ENCODE data around the gene MYO16. TPM values are rescaled to one million over a fixed set of nuclear protein-coding genes. Genes with fewer than 3 reads are reported as not detected.

The MYO16 gene
- polyA plus RNA-seq, 1 donor from 2014 or later, result 2.5 TPM

DNA sequence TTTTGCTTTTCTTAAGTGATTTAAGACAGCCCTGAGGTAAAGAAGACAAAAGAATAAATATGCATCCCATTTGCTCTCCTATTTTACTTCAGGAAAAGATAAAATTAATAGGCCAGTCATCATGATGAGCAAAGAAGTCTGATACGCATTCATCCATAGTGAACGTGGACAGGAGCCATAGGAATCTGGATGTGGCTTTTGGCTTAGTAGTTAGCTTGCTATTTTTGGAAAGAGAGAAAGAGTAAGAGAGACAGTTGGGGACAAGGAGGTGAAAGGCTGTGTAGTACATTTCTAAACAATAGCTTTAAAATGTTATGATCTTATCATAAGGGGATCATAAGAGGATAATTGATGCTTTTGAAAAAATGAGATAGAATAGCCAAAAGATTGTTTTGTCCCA is 611.7 kb downstream of the MYO16 start:
- no peak overlapping the region for H3K27ac ChIP-seq (ENCODE audit: low read length)
- H3F3A ChIP-seq (ENCODE audit: insufficient read depth, low read length, poor library complexity, severe bottlenecking), result no peaks in the 10 kb centered on the region
- no peaks in the 10 kb centered on the region for H3K9me3 ChIP-seq (ENCODE audit: low read length)
- no peaks in the 10 kb centered on the region for H3K9me2 ChIP-seq (ENCODE audit: insufficient read depth, low read length)
- H4K20me1 ChIP-seq (ENCODE audit: insufficient read depth), result no peaks in the 10 kb centered on the region
- TF ChIP-seq POLR2AphosphoS5 (IDR thresholded peaks at IDR 0.05) (no peak), SMC3 (conservative IDR thresholded peaks at IDR 0.05; ENCODE audit: poor library complexity) (no peak), TAF1 (IDR thresholded peaks at IDR 0.05; ENCODE audit: low read depth) (no peak), EZH2 (IDR thresholded peaks at IDR 0.05; ENCODE audit: borderline replicate concordance, insufficient read depth, low read length, poor library complexity, severe bottlenecking) (no peak), EP300 (conservative IDR thresholded peaks at IDR 0.05; ENCODE audit: poor library complexity, severe bottlenecking) (no peak), MXI1 (conservative IDR thresholded peaks at IDR 0.05; ENCODE audit: poor library complexity, severe bottlenecking) (no peak), CTCF (IDR thresholded peaks at IDR 0.05; ENCODE audit: poor library complexity, severe bottlenecking) (no peak), RAD21 (conservative IDR thresholded peaks at IDR 0.05) (no peak)
- TF ChIP-seq, protein P1, sequence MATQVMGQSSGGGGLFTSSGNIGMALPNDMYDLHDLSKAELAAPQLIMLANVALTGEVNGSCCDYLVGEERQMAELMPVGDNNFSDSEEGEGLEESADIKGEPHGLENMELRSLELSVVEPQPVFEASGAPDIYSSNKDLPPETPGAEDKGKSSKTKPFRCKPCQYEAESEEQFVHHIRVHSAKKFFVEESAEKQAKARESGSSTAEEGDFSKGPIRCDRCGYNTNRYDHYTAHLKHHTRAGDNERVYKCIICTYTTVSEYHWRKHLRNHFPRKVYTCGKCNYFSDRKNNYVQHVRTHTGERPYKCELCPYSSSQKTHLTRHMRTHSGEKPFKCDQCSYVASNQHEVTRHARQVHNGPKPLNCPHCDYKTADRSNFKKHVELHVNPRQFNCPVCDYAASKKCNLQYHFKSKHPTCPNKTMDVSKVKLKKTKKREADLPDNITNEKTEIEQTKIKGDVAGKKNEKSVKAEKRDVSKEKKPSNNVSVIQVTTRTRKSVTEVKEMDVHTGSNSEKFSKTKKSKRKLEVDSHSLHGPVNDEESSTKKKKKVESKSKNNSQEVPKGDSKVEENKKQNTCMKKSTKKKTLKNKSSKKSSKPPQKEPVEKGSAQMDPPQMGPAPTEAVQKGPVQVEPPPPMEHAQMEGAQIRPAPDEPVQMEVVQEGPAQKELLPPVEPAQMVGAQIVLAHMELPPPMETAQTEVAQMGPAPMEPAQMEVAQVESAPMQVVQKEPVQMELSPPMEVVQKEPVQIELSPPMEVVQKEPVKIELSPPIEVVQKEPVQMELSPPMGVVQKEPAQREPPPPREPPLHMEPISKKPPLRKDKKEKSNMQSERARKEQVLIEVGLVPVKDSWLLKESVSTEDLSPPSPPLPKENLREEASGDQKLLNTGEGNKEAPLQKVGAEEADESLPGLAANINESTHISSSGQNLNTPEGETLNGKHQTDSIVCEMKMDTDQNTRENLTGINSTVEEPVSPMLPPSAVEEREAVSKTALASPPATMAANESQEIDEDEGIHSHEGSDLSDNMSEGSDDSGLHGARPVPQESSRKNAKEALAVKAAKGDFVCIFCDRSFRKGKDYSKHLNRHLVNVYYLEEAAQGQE (IDR thresholded peaks at IDR 0.05; ENCODE audit: borderline replicate concordance), result no peak
- H3K4me3 ChIP-seq (ENCODE audit: low read length), result no peak overlapping the region
- H3K9ac ChIP-seq (ENCODE audit: low read length), result no peak overlapping the region
- H3K27me3 ChIP-seq (ENCODE audit: insufficient read depth, low read depth, low read length), result no peaks in the 10 kb centered on the region
- no peaks in the 10 kb centered on the region for H3K36me3 ChIP-seq (ENCODE audit: insufficient read depth, low read length)
- H3K79me2 ChIP-seq (replicated peaks; ENCODE audit: insufficient read depth, low read length), result no peaks in the 10 kb centered on the region
- H3K4me2 ChIP-seq (ENCODE audit: low read length), result no peak overlapping the region
- H2AFZ ChIP-seq (ENCODE audit: low read depth, low read length), result no peak overlapping the region

GRCh38 chr13:109243311-109243951 is 614.0 kb downstream of the MYO16 start:
- no peak overlapping the region for H3K9ac ChIP-seq (ENCODE audit: low read length)

More at GRCh38 chr13:109243311-109243951, 614.0 kb downstream of the MYO16 start:
- H3K9me2 ChIP-seq (ENCODE audit: insufficient read depth, low read length), result no peaks in the 10 kb centered on the region
- TF ChIP-seq EP300 (conservative IDR thresholded peaks at IDR 0.05; ENCODE audit: poor library complexity, severe bottlenecking) (no peak), POLR2AphosphoS5 (IDR thresholded peaks at IDR 0.05) (no peak), MXI1 (conservative IDR thresholded peaks at IDR 0.05; ENCODE audit: poor library complexity, severe bottlenecking) (no peak), SMC3 (conservative IDR thresholded peaks at IDR 0.05; ENCODE audit: poor library complexity) (no peak), CTCF (IDR thresholded peaks at IDR 0.05; ENCODE audit: poor library complexity, severe bottlenecking) (no peak), EZH2 (IDR thresholded peaks at IDR 0.05; ENCODE audit: borderline replicate concordance, insufficient read depth, low read length, poor library complexity, severe bottlenecking) (no peak), RAD21 (conservative IDR thresholded peaks at IDR 0.05) (no peak), TAF1 (IDR thresholded peaks at IDR 0.05; ENCODE audit: low read depth) (no peak)
- TF ChIP-seq, protein P1 (IDR thresholded peaks at IDR 0.05; ENCODE audit: borderline replicate concordance), result no peak
- no peak overlapping the region for H2AFZ ChIP-seq (ENCODE audit: low read depth, low read length)
- no peak overlapping the region for H3K4me3 ChIP-seq (ENCODE audit: low read length)
- H3K4me2 ChIP-seq (ENCODE audit: low read length), result no peak overlapping the region
- H3K27me3 ChIP-seq (ENCODE audit: insufficient read depth, low read depth, low read length), result no peaks in the 10 kb centered on the region
- no peaks in the 10 kb centered on the region for H3K79me2 ChIP-seq (replicated peaks; ENCODE audit: insufficient read depth, low read length)
- H4K20me1 ChIP-seq (ENCODE audit: insufficient read depth), result no peaks in the 10 kb centered on the region
- H3K27ac ChIP-seq (ENCODE audit: low read length), result peak overlapping the region; percentile 48
- no peaks in the 10 kb centered on the region for H3K9me3 ChIP-seq (ENCODE audit: low read length)
- H3K36me3 ChIP-seq (ENCODE audit: insufficient read depth, low read length), result no peaks in the 10 kb centered on the region
- no peaks in the 10 kb centered on the region for H3F3A ChIP-seq (ENCODE audit: insufficient read depth, low read length, poor library complexity, severe bottlenecking)

Data from neural cell (in vitro differentiated cells).